ENCODE measurements around the gene PDXK.

DNA sequence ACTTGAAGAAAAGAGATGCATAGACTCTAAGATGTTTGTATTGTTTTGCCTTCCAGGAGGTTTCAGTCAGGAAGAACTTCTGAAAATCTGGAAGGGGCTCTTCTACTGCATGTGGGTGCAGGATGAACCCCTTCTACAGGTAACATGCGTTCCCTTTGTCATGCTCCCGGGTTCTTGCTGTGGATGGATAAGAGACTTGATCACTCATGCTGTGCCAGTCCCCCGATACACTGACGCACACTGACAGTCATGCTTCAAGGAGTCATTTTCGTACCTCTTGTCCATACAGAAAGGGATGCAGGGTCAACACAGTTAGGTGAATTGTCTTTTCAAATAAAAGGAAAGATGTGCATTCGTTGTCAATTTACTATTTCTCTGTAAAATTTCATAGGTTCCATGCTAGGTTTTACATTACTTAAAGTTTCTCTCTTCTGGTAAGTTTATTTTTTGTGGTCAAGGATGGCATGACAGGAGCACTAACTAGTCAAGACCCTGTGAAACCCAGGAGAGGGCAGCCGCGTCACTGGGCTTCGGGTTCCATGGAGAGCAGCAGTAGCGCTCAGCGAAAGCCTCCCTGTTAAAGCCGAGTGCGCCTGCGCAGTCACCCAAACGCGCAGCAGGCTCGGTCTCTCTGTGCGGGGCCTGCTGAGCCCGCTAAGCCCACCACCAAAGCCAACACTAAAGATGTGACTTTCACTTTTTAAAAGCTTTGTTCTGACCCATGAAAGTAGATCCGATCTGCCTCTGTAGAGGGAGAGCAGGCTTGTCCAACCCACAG lies 48.9 kb upstream of the PDXK start:
- no peak for TF ChIP-seq SIN3A (IDR thresholded peaks at IDR 0.05; ENCODE audit: borderline replicate concordance, low read depth, low read length)
- no peak for TF ChIP-seq SMC3 (IDR thresholded peaks at IDR 0.05; ENCODE audit: low read depth, low read length)
- TF ChIP-seq, protein P1, sequence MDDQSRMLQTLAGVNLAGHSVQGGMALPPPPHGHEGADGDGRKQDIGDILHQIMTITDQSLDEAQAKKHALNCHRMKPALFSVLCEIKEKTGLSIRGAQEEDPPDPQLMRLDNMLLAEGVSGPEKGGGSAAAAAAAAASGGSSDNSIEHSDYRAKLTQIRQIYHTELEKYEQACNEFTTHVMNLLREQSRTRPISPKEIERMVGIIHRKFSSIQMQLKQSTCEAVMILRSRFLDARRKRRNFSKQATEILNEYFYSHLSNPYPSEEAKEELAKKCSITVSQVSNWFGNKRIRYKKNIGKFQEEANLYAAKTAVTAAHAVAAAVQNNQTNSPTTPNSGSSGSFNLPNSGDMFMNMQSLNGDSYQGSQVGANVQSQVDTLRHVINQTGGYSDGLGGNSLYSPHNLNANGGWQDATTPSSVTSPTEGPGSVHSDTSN (IDR thresholded peaks at IDR 0.05), result no peak
- TF ChIP-seq, protein P2, sequence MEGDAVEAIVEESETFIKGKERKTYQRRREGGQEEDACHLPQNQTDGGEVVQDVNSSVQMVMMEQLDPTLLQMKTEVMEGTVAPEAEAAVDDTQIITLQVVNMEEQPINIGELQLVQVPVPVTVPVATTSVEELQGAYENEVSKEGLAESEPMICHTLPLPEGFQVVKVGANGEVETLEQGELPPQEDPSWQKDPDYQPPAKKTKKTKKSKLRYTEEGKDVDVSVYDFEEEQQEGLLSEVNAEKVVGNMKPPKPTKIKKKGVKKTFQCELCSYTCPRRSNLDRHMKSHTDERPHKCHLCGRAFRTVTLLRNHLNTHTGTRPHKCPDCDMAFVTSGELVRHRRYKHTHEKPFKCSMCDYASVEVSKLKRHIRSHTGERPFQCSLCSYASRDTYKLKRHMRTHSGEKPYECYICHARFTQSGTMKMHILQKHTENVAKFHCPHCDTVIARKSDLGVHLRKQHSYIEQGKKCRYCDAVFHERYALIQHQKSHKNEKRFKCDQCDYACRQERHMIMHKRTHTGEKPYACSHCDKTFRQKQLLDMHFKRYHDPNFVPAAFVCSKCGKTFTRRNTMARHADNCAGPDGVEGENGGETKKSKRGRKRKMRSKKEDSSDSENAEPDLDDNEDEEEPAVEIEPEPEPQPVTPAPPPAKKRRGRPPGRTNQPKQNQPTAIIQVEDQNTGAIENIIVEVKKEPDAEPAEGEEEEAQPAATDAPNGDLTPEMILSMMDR (IDR thresholded peaks at IDR 0.05), result no peak
- no peak for TF ChIP-seq POLR2AphosphoS5 (IDR thresholded peaks at IDR 0.05; ENCODE audit: low read depth, low read length)
- TF ChIP-seq IRF3 (IDR thresholded peaks at IDR 0.05; ENCODE audit: low read depth, low read length), result no peak
- no peak for TF ChIP-seq GABPA (IDR thresholded peaks at IDR 0.05; ENCODE audit: low read depth)
- TF ChIP-seq TAF1 (IDR thresholded peaks at IDR 0.05; ENCODE audit: borderline replicate concordance, low read depth, low read length), result no peak
- no peak for TF ChIP-seq MEF2A (IDR thresholded peaks at IDR 0.05; ENCODE audit: borderline replicate concordance, low read depth)
- no peak for TF ChIP-seq RFX5 (IDR thresholded peaks at IDR 0.05; ENCODE audit: low read length)
- TF ChIP-seq NFIC (IDR thresholded peaks at IDR 0.05; ENCODE audit: borderline replicate concordance), result no peak
- no peak for TF ChIP-seq RAD21 (IDR thresholded peaks at IDR 0.05; ENCODE audit: low read length)
- no peak for TF ChIP-seq EZH2phosphoT487 (IDR thresholded peaks at IDR 0.05; ENCODE audit: borderline replicate concordance, low read depth)
- TF ChIP-seq YY1 (IDR thresholded peaks at IDR 0.05; ENCODE audit: low read depth), result no peak

Measured in SK-N-SH (cell line).